AG20443 (cell line): ENCODE data around the gene FBXW10B.
A peak's percentile ranks its signal among the peaks of the same experiment; 100 is the strongest.
"Not testable (repeated sequence)": the region's sequence is repeated elsewhere in the genome, so short reads cannot be mapped to it uniquely, and the experiment has no call there.

Experiments used
- DNase-seq: peaks from one replicate; pipeline ENCODE4 v3.0.0; 2012; ENCODE audit warnings: low spot score, mixed read lengths

Gene FBXW10B

GRCh38 chr17:15619331-15620058 is at the start of gene FBXW10B:
Gene FBXW10B, minus strand, starts transcription at chr17:15619704. Its CDS starts 192 bp downstream, at chr17:15619512.
- DNase-seq = not testable (repeated sequence)

- DNase-seq = no peak
These were observed 44.2 kb upstream of the FBXW10B start for GRCh38 chr17:15663691-15664090.

- DNase-seq = no peak
These were observed 43.7 kb upstream of the FBXW10B start for GRCh38 chr17:15663176-15663575.

GRCh38 chr17:15662681-15663080 is 43.2 kb upstream of the FBXW10B start:
- no peak for DNase-seq

- no peak for DNase-seq
These were observed 40.6 kb upstream of the FBXW10B start for GRCh38 chr17:15660077-15660476.

GRCh38 chr17:15659663-15660062 is 40.2 kb upstream of the FBXW10B start:
- DNase-seq = no peak

GRCh38 chr17:15659236-15659635 is 39.7 kb upstream of the FBXW10B start:
- DNase-seq = no peak

- DNase-seq = no peak
These were observed 38.8 kb upstream of the FBXW10B start for GRCh38 chr17:15658296-15658695.

- DNase-seq = no peak
These were observed 38.4 kb upstream of the FBXW10B start for GRCh38 chr17:15657868-15658267.

- DNase-seq = no peak
These were observed 35.5 kb upstream of the FBXW10B start for GRCh38 chr17:15654886-15655561.

GRCh38 chr17:15654401-15654800 is 34.9 kb upstream of the FBXW10B start:
- DNase-seq = not testable (repeated sequence)

GRCh38 chr17:15652960-15653359 is 33.5 kb upstream of the FBXW10B start:
- DNase-seq = no peak

- peak; percentile 95 for DNase-seq
These were observed 32.1 kb upstream of the FBXW10B start for GRCh38 chr17:15651583-15652110.

- no peak for DNase-seq
These were observed 31.5 kb upstream of the FBXW10B start for GRCh38 chr17:15650741-15651582.

- DNase-seq = peak; percentile 45
These were observed 30.4 kb upstream of the FBXW10B start for GRCh38 chr17:15649861-15650421.

GRCh38 chr17:15648386-15648785 is 28.9 kb upstream of the FBXW10B start:
- no peak for DNase-seq

GRCh38 chr17:15645942-15646312 is 26.4 kb upstream of the FBXW10B start:
- not testable (repeated sequence) for DNase-seq

GRCh38 chr17:15645099-15645941 is 25.8 kb upstream of the FBXW10B start:
- DNase-seq = not testable (repeated sequence)

- DNase-seq = not testable (repeated sequence)
These were observed 23.2 kb upstream of the FBXW10B start for GRCh38 chr17:15642505-15643251.

- DNase-seq = not testable (repeated sequence)
These were observed 22.5 kb upstream of the FBXW10B start for GRCh38 chr17:15642014-15642413.
